ENCODE data around the gene IMPA2. TPM values are rescaled to one million over a fixed set of nuclear protein-coding genes. Genes with fewer than 3 reads are reported as not detected.
"Not testable (repeated sequence)": the region's sequence is repeated elsewhere in the genome, so short reads cannot be mapped to it uniquely, and the experiment has no call there.

The IMPA2 gene
- total and polyA plus RNA-seq, 8 donors, result 93.5 to 286 (median 156) TPM

DNA sequence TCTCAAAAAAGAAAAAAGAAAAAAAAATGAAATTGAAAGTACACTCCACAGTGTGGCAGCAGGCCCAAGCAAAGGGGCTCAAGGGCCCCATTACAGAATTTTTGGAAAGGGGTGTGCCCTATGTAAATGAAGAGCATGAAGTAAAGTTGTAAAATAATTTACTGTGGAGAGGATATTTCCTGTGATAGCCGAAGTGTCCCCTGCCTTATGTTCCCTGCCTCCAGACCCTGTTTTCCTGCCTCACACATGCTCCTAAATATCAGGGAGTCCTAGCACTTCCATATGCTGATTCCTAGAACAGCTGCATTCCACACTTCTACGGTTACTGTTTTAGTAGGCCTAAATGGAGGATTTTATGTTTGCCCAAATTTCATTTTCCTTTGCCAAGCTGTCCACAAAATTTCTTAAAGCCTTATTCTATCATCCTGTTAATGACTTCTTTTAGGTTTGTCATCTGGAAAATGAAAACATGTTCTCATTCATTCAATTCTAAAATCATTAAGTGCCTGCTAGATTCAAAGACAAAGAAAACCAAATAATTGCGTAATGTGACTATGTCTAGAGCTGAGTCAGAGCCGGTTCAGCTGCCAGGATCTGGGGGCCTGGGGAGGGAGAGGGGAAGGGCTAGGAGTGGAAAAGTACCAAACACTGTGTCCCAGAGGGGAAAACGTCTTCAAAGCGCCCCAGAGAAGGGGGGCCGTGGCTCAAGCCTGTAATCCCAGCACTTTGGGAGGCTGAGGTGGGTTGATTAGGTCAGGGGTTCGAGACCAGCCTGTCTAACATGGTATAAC, 25.9 kb upstream of the IMPA2 start:
- TF ChIP-seq, protein P1, sequence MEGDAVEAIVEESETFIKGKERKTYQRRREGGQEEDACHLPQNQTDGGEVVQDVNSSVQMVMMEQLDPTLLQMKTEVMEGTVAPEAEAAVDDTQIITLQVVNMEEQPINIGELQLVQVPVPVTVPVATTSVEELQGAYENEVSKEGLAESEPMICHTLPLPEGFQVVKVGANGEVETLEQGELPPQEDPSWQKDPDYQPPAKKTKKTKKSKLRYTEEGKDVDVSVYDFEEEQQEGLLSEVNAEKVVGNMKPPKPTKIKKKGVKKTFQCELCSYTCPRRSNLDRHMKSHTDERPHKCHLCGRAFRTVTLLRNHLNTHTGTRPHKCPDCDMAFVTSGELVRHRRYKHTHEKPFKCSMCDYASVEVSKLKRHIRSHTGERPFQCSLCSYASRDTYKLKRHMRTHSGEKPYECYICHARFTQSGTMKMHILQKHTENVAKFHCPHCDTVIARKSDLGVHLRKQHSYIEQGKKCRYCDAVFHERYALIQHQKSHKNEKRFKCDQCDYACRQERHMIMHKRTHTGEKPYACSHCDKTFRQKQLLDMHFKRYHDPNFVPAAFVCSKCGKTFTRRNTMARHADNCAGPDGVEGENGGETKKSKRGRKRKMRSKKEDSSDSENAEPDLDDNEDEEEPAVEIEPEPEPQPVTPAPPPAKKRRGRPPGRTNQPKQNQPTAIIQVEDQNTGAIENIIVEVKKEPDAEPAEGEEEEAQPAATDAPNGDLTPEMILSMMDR (IDR thresholded peaks at IDR 0.05), result no peak
- no peak for FAIRE-seq
- peak overlapping the region in 2 of 4 donors; percentile 4 to 31 for H3K27ac ChIP-seq
- intact Hi-C loops (cut with DNase I), result no loop called here
- peaks cover 2 to 11% (median 10%) of the 10 kb centered on the region in 3 donors for H3K4me1 ChIP-seq
- H3K4me3 ChIP-seq, result no peak overlapping the region
- H3K27me3 ChIP-seq, result no peaks in the 10 kb centered on the region
- H3K9me3 ChIP-seq, result no peaks in the 10 kb centered on the region
- no peaks in the 10 kb centered on the region for H3K36me3 ChIP-seq
- DNase-seq, result peak in 2 of 6 donors; percentile 38 to 50
- WGBS, 2 donors, result 63 to 72% methylated on average over 8 of the region's 8 CpGs
- peak in 2 of 4 donors; percentile 25 to 40 for ATAC-seq

DNA sequence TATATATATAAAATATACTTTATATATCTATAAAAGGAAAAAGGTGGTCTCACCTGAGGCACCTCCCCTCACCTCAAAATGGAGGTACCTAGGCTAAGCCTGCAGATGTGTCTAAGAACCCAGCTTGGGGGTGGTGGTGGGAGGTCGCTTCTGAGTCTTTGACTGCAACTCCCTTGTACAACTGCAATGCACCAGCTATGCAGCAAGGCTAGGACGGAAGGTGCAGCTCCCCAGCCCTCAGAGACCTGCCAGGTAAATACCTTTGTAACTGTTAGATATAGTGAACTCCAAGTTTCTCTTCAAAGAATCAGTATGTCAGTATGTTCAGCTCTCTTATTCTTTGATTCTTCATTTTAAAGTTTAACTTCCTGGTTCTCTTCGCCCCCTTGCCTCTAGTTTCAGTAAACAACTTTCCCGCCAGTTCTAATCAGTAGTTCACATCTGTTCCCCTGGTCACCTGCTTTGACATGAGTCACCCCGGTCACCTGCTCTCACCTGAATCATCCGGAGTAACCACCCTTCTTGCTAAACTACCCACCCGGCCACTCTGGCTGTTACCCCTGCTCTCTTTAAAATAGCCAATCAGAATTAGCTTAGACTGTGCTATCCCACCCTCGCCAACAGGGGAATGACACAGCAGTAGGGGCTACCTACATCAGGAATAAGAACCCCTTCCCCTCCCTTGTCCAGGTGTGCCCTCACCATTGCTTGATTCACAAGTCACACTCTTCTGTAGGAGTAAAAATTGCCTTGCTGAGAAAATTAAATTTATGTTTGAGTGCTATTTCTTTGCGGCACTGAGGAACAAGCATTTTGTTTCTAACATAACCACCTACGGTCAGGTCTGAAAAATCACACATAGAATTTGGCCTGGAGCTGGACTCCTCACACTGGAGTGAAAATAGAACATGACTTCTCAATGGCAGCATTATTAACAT, 24.7 kb upstream of the IMPA2 start:
- intact Hi-C loops (cut with DNase I), result no loop called here

DNA sequence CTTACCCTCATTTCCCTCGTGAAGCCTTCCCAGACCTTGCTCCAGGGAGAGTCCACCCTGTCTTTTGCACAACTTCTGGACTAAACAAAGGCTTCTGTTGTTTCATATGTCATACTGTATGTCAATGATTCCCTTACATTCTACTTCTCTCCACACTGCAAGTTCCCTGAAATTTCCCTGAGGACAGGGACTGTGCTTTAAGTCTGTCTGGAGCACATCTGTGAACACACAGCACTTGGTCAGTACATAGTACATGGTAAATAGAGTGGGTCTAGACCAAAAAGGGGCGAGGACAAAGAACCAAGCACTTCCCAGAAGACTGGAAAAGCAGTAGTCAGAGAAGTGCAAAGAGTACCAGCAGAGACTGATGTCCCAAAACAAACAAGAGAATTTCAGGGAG, 23.7 kb upstream of the IMPA2 start:
- ATAC-seq (no peak), DNase-seq (no peak), FAIRE-seq (no peak)
- H3K27ac ChIP-seq, result no peak overlapping the region
- H3K9me3 ChIP-seq, result no peaks in the 10 kb centered on the region
- H3K27me3 ChIP-seq, result no peaks in the 10 kb centered on the region
- intact Hi-C loops (cut with DNase I), result no loop called here
- 79 to 83% methylated on average over 2 of the region's 2 CpGs for whole genome bisulfite sequencing, 2 donors
- H3K36me3 ChIP-seq, result no peaks in the 10 kb centered on the region
- no peak overlapping the region for H3K4me3 ChIP-seq
- no peaks in the 10 kb centered on the region for H3K4me1 ChIP-seq
- TF ChIP-seq, protein P1 (IDR thresholded peaks at IDR 0.05), result no peak

More for the DNA sequence above, 24.7 kb upstream of the IMPA2 start:
- 82 to 87% methylated on average over 10 of the region's 10 CpGs for WGBS, 2 donors
- Histone ChIP-seq H3K9me3 (no peaks in the 10 kb centered on the region), H3K4me3 (no peak overlapping the region), H3K27me3 (no peaks in the 10 kb centered on the region), H3K36me3 (no peaks in the 10 kb centered on the region), H3K4me1 (peaks cover 0 to 2% (median 2%) of the 10 kb centered on the region in 3 donors), H3K27ac (no peak overlapping the region)
- FAIRE-seq (no peak), DNase-seq (no peak), ATAC-seq (no peak)
- TF ChIP-seq, protein P1 (IDR thresholded peaks at IDR 0.05), result no peak

DNA sequence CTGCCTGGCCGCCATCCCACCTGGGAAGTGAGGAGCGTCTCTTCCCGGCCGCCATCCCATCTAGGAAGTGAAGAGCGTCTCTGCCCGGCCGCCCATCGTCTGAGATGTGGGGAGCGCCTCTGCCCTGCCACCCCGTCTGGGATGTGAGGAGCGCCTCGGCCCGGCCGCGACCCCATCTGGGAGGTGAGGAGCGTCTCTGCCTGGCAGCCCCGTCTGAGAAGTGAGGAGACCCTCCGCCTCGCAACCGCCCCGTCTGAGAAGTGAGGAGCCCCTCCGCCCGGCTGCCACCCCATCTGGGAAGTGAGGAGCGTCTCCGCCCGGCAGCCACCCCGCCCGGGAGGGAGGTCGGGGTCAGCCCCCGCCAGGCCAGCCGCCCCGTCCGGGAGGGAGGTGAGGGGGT, 21.7 kb upstream of the IMPA2 start:
- FAIRE-seq; H3K27ac ChIP-seq; DNase-seq; H3K36me3 ChIP-seq; intact Hi-C loops (cut with DNase I); ATAC-seq; H3K4me1 ChIP-seq; H3K27me3 ChIP-seq; H3K9me3 ChIP-seq; H3K4me3 ChIP-seq: not testable (repeated sequence)
- 97 to 98% methylated on average over 24 to 33 of the region's 33 CpGs for WGBS, 2 donors

DNA sequence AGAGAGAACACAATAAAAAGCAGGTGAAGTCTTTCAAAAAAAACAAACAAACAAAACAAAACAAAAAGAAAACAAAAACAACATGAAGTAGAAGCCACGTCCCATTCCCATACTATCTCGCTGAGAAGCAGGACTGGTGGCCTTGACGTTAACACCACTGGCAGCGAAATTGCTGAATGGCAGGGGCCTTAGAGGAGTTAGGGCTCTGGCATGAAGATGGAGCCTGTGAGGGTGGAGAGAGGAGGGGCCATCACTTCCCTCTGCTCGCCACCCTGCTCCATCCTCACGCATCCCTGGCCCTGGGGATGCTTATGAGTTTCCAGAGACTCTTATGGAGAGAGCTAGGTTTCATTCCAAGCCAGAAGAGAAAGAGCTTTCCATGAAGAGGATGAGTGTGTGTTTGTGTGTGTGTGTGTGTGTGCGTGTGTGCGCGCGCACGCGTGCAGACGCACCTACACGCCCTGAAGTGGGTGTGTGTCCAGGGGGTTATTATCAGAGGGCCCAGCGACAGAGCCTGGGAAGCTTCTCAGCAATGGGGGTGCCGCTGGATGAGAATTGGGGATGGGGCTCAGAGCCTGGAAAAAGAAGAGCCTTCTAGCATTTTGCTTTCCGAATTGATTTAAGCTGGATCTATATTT, 20.4 kb upstream of the IMPA2 start:
- 74 to 81% methylated on average over 17 of the region's 17 CpGs for WGBS, 2 donors
- DNase-seq, result no peak
- Histone ChIP-seq H3K27ac (no peak overlapping the region), H3K27me3 (no peaks in the 10 kb centered on the region), H3K36me3 (no peaks in the 10 kb centered on the region), H3K4me1 (no peaks in the 10 kb centered on the region), H3K9me3 (no peaks in the 10 kb centered on the region), H3K4me3 (no peak overlapping the region)
- no peak for FAIRE-seq
- ATAC-seq, result peak in 2 of 4 donors; percentile 57
- intact Hi-C loops (cut with DNase I), result no loop called here
- TF ChIP-seq, protein P1 (IDR thresholded peaks at IDR 0.05), result no peak
